DMS79 treated with DMSO at 0.1 percent for 48 hours (cell line): Measurements from ENCODE around the gene ADCY1.

Source experiments
- DNase-seq: peaks from one replicate; lab custom pipeline; 2025; lab: John Stamatoyannopoulos, UW

The ADCY1 gene

DNA sequence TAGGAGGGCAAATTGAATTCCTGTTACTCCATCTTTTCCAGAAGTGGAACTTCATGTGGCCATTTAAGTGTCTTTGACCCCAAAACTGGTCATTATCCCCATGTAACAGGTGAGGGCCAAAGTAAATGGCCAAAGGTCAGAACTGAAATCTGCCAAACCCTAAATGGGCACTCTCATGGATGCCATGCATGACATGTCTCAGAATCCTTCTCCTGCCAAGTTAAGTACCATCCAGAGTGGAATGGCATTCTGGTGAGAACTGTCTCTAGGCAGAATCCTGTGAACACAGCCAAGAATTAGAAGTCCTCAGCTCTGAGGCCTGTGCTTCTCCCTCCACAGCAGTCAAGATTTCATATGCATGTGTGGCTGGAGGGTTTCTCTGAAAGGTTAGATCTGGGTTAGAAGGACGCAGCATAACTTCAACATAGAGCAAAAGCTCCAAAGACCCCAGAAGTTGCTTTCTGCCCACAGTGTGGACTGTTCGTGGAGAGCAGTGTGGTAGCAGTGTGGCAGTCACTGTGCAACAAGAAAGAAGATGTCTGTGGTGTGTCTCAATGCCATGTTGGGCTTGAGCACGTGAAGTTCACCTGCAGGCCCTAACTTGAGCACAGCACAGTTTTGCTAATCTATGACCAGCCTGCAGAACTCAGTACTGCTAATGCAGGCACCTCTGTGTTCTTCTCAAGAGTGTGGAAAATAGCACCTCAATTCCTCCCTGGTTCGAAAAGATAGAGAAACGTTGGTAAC lies 121.3 kb downstream of the ADCY1 start:
- no peak for DNase-seq

DNA sequence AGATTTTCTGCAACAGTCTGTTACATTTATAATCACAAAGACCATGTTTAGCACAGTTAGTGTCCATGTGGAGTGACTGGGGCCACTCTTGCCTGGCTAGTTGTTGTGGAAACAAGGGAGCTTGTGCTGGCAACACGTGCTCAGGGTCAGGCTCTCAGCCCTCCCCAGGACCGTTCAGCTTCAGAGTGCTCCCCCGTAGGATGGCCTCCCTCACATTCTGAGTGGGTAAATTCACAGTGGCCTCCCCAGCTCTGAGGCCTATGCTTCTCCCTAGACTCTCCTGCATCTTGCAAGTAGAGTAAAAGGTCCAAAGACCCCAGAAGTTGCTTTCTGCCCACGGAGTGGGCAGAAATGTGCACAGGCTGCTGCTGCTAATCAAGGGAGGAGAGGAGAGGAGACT lies 122.3 kb downstream of the ADCY1 start:
- no peak for DNase-seq

DNA sequence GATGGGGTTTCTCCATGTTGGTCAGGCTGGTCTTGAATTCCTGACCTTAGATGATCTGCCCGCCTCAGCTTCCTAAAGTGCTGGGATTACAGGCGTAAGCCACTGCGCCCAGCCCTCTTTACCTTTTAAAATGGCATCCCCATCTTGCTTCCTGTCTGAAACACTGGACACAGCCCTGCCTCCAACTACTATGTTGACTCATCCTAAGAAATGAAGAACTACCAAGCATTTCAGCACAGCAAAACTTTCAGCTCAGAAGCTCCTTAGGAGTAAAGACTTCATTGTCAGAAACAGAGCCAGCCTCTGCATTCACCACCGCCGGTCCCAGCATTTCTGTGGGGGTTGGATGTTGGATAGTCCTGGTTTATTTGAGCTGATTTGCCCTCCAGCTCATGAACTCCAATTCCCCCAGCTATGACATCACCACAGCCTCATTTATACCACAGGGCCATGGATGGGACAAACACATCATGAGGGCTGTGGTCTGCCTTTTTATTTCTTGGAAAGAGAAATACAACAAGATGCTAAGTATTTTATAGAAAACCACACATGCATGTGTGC lies 123.5 kb downstream of the ADCY1 start:
- DNase-seq = no peak

DNA sequence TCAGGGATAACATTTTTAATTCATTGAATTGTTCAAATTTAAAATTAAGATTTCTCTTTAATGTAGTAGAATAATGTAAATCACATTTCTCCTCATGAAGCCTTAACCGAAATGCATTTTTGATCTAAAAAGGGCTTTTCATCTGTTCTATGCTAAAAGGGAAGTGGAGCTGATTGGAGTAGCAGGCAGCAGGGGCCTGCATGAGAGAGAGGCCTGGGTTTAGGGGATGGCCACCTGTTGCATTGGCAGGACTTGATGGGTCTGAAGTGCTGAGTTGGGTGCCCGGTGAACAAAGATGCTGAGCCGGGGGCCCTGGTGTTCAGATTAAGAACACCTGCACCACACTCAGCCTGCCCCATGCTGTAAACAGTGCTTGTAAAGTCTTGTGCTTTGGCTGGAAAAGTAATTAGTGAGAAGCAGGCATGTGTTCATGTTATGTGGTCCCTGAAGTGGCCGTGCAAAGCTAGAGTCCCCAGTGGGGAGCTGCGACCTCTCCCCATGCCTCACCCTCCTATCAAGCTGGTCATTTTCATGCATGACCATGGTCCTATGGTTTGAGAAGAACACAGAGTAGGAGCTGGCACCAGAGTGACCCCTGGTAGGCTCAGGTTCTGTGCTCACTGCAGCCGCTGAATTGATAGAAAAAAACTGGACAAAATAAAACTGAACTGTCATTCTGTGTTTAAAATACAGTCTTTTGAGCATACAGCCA lies 124.3 kb downstream of the ADCY1 start:
- no peak for DNase-seq

DNA sequence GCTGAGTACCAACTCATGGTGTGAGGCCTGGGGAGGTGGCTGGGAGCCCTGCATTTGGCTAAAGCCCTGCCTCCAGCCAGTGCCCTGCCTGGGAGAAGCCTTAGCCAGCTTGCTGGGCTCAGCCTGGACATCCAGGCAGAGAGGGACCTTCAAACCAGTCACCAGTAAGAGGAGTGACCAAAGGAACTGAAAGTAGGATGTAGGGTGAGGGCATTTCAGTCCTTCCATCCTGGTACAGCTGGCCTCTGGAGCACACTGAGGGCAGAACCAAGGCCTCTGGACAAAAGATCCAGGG lies 124.8 kb downstream of the ADCY1 start:
- DNase-seq = no peak

DNA sequence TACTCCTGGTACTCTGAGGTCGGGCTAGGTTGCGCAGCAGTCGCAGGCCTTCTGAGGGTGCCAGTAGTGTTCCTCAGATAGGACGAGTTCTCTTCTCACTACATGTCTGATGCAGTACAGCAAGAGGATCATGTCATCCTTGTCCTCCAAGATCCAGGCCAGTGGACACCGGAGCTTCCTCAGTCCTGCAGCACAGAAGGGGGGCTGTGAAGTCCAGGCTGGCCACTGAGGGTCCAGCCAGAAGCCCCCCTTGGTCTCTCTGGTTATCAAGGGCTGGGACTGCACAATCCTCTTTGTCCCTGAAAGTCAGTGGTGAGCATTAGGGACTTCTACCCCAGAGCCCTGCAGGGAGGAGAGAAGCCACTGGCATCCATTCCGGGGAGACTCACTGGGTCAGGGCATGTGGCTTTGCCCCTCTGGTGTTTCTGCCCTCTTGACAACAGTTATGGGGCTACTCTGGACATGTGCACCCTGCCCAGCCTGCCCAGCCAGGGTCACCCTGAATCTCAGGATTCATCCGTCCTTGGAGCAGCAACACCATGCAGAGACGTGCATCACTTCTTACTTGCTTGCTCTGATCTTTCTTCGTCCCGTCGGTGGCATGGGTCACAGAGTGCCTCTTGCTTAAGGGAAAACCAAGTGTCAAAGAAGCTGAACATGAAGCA lies 125.7 kb downstream of the ADCY1 start:
- DNase-seq = no peak

DNA sequence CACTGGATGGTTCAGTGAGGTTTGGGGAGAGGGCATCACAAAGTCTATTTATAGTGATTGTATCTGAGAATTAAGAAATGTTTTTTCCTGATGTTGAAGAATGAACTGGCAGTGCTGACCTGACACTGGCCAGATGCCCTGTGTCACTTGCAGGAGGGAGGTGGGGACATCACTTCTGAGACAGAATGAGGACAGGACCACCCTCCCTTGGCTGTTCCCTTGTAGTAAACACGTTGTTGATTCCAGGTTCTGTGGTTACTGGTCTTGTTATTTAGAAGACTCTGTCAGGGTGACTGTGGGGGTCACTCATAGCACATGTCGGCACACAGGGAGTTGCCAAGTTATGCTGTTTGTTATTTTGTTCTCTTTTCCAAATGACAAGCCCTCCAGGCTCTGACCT lies 126.4 kb downstream of the ADCY1 start:
- no peak for DNase-seq

DNA sequence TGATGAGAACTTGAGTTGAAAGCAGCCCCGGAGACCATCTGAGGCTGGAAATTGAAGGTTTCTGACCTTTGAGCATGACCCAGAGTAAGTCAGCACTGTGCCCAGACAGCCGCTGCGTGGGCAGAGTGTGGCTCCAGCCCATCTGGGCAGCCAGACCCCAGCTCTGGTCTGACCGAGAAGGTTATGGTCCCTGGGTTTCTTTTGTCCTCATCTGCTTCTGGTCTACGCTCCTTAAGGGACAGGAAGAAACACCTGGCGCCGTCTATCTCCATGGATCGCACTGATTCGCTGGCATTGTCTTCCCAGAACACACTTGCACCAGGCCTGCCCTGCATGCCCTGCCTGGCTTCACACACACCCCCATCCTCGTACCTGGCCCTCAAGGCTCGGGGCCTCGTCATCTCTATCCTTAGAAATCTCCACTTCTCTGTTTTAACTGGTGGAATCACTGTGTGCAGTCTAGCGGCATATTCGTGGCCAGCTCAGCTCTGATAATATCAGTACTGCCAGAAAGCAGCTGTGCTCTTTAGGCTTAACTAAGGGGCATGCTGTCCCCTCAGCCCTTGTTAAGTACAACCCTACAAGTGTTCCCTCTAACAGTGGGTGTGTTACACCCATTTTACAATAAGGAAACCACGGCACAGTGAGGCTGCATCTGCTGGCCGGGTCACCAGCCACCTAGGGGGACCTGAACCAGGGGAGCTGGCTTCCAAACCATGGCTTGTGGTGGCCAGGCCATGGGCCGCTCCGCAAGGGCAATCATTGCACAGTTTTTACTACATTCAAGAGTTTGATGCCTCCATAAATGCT lies 127.7 kb downstream of the ADCY1 start:
- no peak for DNase-seq

DNA sequence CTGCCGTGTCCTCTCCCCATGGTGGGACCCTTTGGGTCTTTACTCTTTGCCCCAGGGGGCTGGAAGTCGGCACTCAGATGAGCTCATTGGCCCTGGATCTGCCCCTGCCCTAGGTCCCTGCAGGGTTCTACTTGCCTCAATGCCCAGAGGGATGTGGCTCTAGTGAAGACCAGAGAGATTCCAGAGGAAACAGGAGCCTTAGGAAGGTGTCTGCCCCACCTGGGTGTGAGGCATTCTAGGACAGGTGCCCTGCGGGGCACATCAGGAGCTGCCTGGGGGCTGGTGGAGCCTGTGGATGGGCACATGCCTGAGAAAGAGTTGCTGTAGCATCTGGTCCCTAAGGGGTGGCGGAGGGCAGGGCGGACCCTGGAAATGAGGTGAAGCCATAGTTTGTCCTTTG lies 128.6 kb downstream of the ADCY1 start:
- no peak for DNase-seq

DNA sequence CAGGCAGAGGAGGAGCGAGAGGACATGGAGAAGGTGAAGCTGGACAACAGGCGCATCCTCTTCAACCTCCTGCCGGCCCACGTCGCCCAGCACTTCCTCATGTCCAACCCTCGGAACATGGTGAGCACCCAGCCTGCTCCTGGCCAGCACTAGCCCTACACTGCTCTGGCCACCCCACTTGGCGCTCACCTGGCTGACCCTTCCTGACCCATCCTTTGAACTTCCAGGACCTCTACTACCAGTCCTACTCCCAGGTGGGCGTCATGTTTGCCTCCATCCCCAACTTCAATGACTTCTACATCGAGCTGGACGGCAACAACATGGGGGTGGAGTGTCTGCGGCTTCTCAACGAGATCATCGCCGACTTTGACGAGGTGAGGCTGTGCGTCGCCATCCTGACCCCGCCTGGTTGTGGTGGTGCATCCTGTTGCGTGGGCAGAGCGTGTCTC lies 129.2 kb downstream of the ADCY1 start:
- no peak for DNase-seq

DNA sequence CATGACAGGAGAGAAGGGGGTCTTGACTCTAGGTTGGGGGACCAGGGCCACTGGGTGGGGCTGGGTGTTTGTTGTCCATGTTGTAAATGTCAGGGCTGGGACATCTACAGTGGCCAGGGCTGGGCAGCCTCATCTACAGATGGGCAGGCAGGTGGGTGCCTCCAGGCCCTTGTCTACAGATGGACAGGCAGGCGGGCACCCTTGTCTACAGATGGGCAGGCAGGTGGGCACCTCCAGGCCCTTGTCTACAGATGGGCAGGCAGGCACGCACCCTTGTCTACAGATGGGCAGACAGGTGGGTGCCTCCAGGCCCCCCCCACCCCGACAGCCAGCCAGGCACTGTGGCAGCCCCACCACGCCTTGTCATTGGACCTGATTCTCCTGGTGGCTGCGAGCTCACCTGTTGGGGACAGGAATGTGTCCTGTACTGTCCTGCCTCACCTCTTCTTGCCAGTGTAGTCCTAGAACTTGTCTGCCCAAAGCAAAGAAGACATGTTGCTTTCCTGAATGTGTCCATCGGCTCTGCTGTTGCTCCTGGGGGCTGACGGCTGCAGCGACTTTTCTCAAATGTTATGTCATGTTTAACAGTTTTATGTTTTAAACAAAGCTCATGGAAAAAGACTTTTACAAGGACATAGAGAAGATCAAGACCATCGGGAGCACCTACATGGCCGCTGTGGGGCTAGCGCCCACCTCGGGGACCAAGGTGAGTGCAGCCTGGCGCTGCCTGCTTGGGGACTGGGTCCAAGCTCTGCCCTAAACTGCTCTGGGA lies 129.9 kb downstream of the ADCY1 start:
- DNase-seq = no peak

DNA sequence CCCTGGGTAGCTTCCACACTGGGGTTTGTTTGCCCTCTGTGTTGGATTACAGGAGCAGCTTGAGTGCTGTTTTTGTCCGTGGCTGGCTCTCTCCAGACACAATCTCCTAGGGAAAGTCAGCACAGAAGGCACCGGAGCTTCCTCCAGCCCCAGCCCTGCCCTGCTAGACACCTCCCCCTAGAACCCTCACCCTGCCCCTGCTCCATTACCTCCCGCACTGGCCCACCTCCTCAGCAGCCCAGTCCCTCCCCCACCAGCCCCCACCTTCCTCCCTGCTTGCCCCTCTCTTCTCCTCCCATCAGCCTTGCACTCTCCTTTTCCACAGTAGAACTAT lies 130.5 kb downstream of the ADCY1 start:
- no peak for DNase-seq

DNA sequence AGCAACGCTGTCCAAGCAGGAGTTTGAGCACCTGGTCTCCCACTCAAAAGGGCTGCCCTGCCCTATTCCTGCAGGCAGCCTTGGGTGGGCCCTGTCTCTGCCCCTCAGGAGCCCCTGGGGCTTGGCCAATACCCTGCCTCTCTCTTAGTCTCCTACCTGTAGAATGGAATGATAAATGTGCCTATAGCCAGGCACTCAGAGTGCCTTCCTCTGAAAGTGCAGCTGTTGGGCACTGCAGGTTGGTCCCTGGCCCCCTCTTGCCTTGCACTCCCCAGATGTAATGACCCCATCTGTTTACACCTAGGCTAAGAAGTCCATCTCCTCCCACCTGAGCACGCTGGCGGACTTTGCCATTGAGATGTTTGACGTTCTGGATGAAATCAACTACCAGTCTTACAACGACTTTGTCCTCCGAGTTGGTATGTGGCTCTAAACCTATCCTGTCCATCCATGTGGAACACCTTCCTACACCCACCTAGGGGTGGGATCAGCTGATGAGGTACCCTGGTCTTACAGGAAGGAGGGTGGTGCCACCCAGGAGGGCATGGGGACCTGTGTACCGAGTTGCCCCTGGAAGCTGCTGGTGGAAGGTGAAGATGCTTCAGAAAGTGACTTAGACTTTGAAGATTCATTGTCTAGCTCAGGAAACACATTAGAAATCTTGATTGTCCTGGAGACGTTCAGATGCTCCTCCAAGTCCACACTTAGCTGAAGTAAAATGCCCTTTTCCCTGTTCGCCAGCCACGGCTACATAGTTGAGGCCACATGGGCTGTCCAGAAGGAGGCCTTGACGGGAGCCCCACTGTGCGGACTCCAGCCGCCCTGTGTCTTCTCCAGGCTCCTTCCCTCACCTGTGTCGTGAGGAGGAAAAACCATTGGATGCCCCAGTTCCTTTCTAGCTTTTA lies 134.1 kb downstream of the ADCY1 start:
- no peak for DNase-seq

DNA sequence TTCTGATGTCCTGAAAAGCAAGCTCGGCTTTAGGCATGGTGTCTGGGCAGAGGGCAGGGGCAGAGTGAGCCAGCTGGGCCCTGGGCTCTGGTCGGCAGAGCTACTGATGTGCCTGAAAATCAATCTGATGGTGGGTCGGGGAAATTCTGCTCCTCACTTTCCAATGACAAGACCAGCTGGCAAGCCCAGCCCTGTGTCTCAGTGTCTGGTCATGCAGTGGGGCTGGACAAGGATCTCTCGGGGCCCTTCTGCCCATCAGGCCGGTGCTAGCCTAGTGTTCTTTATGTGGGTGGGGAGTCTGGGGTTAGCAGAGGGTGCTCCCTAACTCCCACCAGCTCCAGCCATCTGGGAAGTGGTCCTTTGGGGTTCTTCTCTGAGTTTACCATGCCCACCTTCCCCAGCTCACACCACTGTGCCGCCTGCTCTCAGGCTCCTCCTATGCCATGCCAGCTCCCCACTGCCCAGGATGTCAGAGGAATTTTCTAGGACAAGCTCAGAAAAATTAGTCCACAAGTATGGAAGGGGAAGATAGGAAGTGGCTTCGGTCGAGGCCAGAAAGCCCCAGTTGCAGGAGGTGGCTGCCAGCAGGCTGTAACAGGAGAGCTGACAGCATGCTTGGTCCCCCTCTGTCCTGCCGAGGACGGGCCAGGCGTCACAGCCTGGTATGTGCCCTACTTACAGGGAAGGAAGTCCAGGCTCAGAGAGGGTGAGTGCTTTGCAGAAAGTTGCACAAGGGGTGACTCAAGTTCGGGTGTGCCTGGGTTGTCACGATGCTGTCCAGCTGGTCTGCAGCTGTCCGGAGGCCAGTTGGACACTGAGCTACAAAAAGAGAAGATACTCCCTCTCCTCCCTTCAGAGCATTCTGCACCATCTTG lies 135.2 kb downstream of the ADCY1 start:
- no peak for DNase-seq

DNA sequence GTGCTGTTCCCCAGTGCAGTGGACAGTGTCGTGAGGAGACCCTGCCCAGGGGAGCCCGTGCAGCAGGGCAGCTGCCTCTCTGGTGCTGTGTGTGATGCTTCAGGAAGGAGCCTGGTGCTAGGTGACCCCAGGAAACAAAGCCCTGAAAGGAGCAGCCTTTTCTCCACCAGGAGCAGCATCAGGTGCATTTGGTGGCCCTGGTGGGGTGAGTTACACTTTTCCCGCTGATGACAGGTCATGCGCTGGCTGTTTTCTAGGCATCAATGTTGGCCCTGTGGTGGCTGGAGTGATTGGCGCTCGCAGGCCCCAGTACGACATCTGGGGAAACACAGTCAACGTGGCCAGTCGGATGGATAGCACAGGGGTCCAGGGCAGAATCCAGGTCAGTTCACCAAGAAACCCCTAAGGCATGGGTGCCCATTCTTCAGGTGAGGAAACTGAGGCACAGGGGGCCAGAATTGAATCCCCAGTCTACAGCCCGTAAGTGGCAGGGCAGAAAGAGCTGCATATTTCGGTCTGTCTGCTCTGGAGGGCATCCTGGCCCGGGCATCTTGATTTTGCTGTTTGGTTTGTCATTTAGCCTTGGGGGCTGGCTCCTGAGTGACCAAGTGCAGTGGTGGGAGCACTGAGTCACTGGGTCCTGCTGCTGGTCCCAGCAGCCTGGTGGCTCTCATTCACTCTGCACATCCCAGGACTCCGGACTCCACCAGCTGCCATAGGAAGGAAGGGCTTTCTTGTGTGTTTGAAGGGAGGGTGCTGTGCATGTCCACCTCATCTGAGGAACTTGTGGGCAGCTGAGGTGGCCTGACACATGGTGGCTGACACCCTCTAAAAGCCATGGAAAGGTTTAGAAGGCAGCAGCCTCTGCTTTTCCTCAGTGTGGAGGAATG lies 136.3 kb downstream of the ADCY1 start:
- no peak for DNase-seq

DNA sequence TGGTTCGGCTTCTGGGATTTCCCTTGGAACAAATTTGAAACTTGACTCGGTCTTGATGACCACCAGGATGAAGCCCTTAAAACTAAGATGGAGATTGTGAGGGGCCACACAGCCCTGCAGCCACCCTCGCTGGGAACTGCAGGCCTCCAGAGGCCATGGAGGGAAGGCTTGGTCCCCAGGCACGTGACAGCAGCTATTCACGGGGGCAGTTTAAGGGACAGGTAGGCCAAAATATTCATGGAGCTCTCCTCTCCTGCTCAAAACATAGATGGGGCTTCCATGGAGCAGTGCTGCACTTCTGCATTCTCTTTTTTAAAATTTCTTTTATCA lies 137.0 kb downstream of the ADCY1 start:
- no peak for DNase-seq

DNA sequence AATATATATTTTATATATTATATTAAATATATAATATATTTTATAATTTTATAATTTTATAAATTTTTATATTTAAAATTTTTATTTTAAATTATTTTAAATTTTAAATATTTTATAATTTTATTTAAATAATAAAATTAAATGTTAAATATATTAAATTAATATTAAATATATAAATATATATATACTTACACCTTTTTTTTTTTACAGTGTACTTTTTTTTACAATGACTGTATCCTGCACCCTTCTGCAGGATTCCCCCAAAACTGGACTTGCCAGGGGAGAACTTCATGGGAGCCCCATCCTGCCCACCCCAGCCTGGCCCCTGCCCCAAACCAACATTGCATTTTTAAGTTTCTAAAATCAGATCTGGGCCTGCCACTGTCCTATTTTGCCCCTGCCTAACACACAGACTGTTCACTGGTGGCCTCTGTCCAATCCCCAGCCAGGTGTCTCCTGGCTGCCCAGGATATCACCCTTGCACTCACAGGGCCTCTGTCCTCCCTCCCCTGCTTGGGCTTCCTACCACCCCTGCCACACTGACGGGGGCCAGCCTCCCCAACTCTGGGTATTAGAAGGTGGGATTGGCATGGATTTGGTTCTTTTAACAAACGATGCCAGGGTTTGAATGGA lies 138.0 kb downstream of the ADCY1 start:
- DNase-seq = no peak
